ENCODE data around the gene GXYLT1.
"Not testable (repeated sequence)": the region's sequence is repeated elsewhere in the genome, so short reads cannot be mapped to it uniquely, and the experiment has no call there.

GXYLT1 gene

GRCh38 chr12:42140901-42141300 is 3.8 kb downstream of the GXYLT1 start:
- in situ Hi-C loops (cut with HindIII; ENCODE audit: low pct_unique_long_range_greater_than_20kb, low sequenced_read_pairs) = no loop called here
- DNase-seq (ENCODE audit: low read depth in 1 of 2, low spot score in 1 of 2) = peak; percentile 44 to 78
- no peak for TF ChIP-seq JUND (IDR thresholded peaks at IDR 0.05; ENCODE audit: low read depth)

- no peak for TF ChIP-seq JUND (IDR thresholded peaks at IDR 0.05; ENCODE audit: low read depth)
- in situ Hi-C loops (cut with HindIII; ENCODE audit: low pct_unique_long_range_greater_than_20kb, low sequenced_read_pairs) = no loop called here
- no peak for DNase-seq (ENCODE audit: low read depth in 1 of 2, low spot score in 1 of 2)
Measured at GRCh38 chr12:42135259-42135814, 9.3 kb downstream of the GXYLT1 start.

- DNase-seq (ENCODE audit: low read depth in 1 of 2, low spot score in 1 of 2) = peak in 1 of 2 experiments; percentile 25
- in situ Hi-C loops (cut with HindIII; ENCODE audit: low pct_unique_long_range_greater_than_20kb, low sequenced_read_pairs) = no loop called here
- no peak for TF ChIP-seq JUND (IDR thresholded peaks at IDR 0.05; ENCODE audit: low read depth)
Measured at GRCh38 chr12:42130672-42131402, 13.8 kb downstream of the GXYLT1 start.

GRCh38 chr12:42129595-42130204 is 15.0 kb downstream of the GXYLT1 start:
- DNase-seq (ENCODE audit: low read depth in 1 of 2, low spot score in 1 of 2) = peak; percentile 38 to 84
- in situ Hi-C loops (cut with HindIII; ENCODE audit: low pct_unique_long_range_greater_than_20kb, low sequenced_read_pairs) = no loop called here

GRCh38 chr12:42128888-42129287 is 15.8 kb downstream of the GXYLT1 start:
- in situ Hi-C loops (cut with HindIII; ENCODE audit: low pct_unique_long_range_greater_than_20kb, low sequenced_read_pairs) = no loop called here
- DNase-seq (ENCODE audit: low read depth in 1 of 2, low spot score in 1 of 2) = no peak
- no peak for TF ChIP-seq JUND (IDR thresholded peaks at IDR 0.05; ENCODE audit: low read depth)

More at GRCh38 chr12:42129595-42130204, 15.0 kb downstream of the GXYLT1 start:
- no peak for TF ChIP-seq JUND (IDR thresholded peaks at IDR 0.05; ENCODE audit: low read depth)

- DNase-seq (ENCODE audit: low read depth in 1 of 2, low spot score in 1 of 2) = no peak
- TF ChIP-seq JUND (IDR thresholded peaks at IDR 0.05; ENCODE audit: low read depth) = no peak
- in situ Hi-C loops (cut with HindIII; ENCODE audit: low pct_unique_long_range_greater_than_20kb, low sequenced_read_pairs) = no loop called here
Measured at GRCh38 chr12:42128327-42128726, 16.3 kb downstream of the GXYLT1 start.

- no peak for TF ChIP-seq JUND (IDR thresholded peaks at IDR 0.05; ENCODE audit: low read depth)
Measured at GRCh38 chr12:42126963-42127362, 17.7 kb downstream of the GXYLT1 start.

GRCh38 chr12:42125388-42125767 is 19.3 kb downstream of the GXYLT1 start:
- in situ Hi-C loops (cut with HindIII; ENCODE audit: low pct_unique_long_range_greater_than_20kb, low sequenced_read_pairs) = no loop called here
- DNase-seq (ENCODE audit: low read depth in 1 of 2, low spot score in 1 of 2) = no peak
- no peak for TF ChIP-seq JUND (IDR thresholded peaks at IDR 0.05; ENCODE audit: low read depth)

More at GRCh38 chr12:42126963-42127362, 17.7 kb downstream of the GXYLT1 start:
- in situ Hi-C loops (cut with HindIII; ENCODE audit: low pct_unique_long_range_greater_than_20kb, low sequenced_read_pairs) = no loop called here
- no peak for DNase-seq (ENCODE audit: low read depth in 1 of 2, low spot score in 1 of 2)

GRCh38 chr12:42124764-42125387 is 19.8 kb downstream of the GXYLT1 start:
- DNase-seq (ENCODE audit: low read depth in 1 of 2, low spot score in 1 of 2) = no peak

GRCh38 chr12:42119085-42119633 is 25.5 kb downstream of the GXYLT1 start:
- in situ Hi-C loops (cut with HindIII; ENCODE audit: low pct_unique_long_range_greater_than_20kb, low sequenced_read_pairs) = no loop called here

More at GRCh38 chr12:42124764-42125387, 19.8 kb downstream of the GXYLT1 start:
- in situ Hi-C loops (cut with HindIII; ENCODE audit: low pct_unique_long_range_greater_than_20kb, low sequenced_read_pairs) = no loop called here
- no peak for TF ChIP-seq JUND (IDR thresholded peaks at IDR 0.05; ENCODE audit: low read depth)

GRCh38 chr12:42118136-42118879 is 26.4 kb downstream of the GXYLT1 start:
- TF ChIP-seq JUND (IDR thresholded peaks at IDR 0.05; ENCODE audit: low read depth) = no peak
- no peak for DNase-seq (ENCODE audit: low read depth in 1 of 2, low spot score in 1 of 2)
- in situ Hi-C loops (cut with HindIII; ENCODE audit: low pct_unique_long_range_greater_than_20kb, low sequenced_read_pairs) = no loop called here

More at GRCh38 chr12:42119085-42119633, 25.5 kb downstream of the GXYLT1 start:
- no peak for DNase-seq (ENCODE audit: low read depth in 1 of 2, low spot score in 1 of 2)
- no peak for TF ChIP-seq JUND (IDR thresholded peaks at IDR 0.05; ENCODE audit: low read depth)

GRCh38 chr12:42109031-42109430 is 35.6 kb downstream of the GXYLT1 start:
- in situ Hi-C loops (cut with HindIII; ENCODE audit: low pct_unique_long_range_greater_than_20kb, low sequenced_read_pairs) = no loop called here
- TF ChIP-seq JUND (IDR thresholded peaks at IDR 0.05; ENCODE audit: low read depth) = no peak
- no peak for DNase-seq (ENCODE audit: low read depth in 1 of 2, low spot score in 1 of 2)

- DNase-seq (ENCODE audit: low read depth in 1 of 2, low spot score in 1 of 2); in situ Hi-C loops (cut with HindIII; ENCODE audit: low pct_unique_long_range_greater_than_20kb, low sequenced_read_pairs): not testable (repeated sequence)
Measured at GRCh38 chr12:42106791-42107190, 37.9 kb downstream of the GXYLT1 start.
